ENCODE results near the gene RRAS2.

- TF ChIP-seq CTCF (IDR thresholded peaks at IDR 0.05) (no peak), MAX (CRISPR knock-in tag; IDR thresholded peaks at IDR 0.05) (no peak), RELA (CRISPR knock-in tag; IDR thresholded peaks at IDR 0.05; ENCODE audit: borderline replicate concordance) (no peak), ZNF671 (CRISPR knock-in tag; IDR thresholded peaks at IDR 0.05) (no peak), GRHL2 (CRISPR knock-in tag; IDR thresholded peaks at IDR 0.05; ENCODE audit: insufficient replicate concordance, severe bottlenecking) (no peak), HMGXB4 (CRISPR knock-in tag; IDR thresholded peaks at IDR 0.05) (no peak), ATF2 (CRISPR knock-in tag; IDR thresholded peaks at IDR 0.05; ENCODE audit: borderline replicate concordance, low read depth) (no peak), IRF1 (CRISPR knock-in tag; IDR thresholded peaks at IDR 0.05) (no peak), NR3C1 (CRISPR knock-in tag; conservative IDR thresholded peaks at IDR 0.05; ENCODE audit: low read depth) (no peak), JUN (CRISPR knock-in tag; IDR thresholded peaks at IDR 0.05) (no peak), TEAD4 (CRISPR knock-in tag; IDR thresholded peaks at IDR 0.05) (no peak), ZNF317 (CRISPR knock-in tag; IDR thresholded peaks at IDR 0.05; ENCODE audit: borderline replicate concordance, low read depth) (no peak), FOXJ3 (CRISPR knock-in tag; IDR thresholded peaks at IDR 0.05; ENCODE audit: borderline replicate concordance) (no peak)
Observed at GRCh38 chr11:14314127-14314526, 44.9 kb downstream of the RRAS2 start.

All from WTC11 (cell line).